A673 (cell line): ENCODE results near the gene PCDHGA12.
"Not testable (repeated sequence)": the region's sequence is repeated elsewhere in the genome, so short reads cannot be mapped to it uniquely, and the experiment has no call there.

Experiments used
- CTCF ChIP-seq: fragments of 300-800, 200-600 bp; sonication (generic); conservative IDR thresholded peaks from 2 replicates; pipeline ENCODE4 v1.5.1; 2017; ENCODE audit warnings: low read depth, mild to moderate bottlenecking, antibody characterized with exemption, low read length, moderate library complexity, mixed read lengths
- EZH2 ChIP-seq: fragments of 200-600 bp; sonication (generic); IDR thresholded peaks from 2 replicates; pipeline ENCODE4 v1.6.1; 2017; ENCODE audit warnings: borderline replicate concordance, low read depth, mild to moderate bottlenecking, mixed read lengths, antibody characterized with exemption, low read length; ENCODE audit not compliant: poor library complexity, severe bottlenecking

- TF ChIP-seq CTCF, result 0 out of 2 replicates have a peak, but pooled peaks have one; percentile 37
- not testable (repeated sequence) for TF ChIP-seq EZH2
Observed at GRCh38 chr5:141417494-141418172, 12.7 kb upstream of the PCDHGA12 start, which contains the start of gene PCDHGB7.
